Measurements from ENCODE around the gene GAST. TPM values are rescaled to one million over a fixed set of nuclear protein-coding genes. Genes with fewer than 3 reads are reported as not detected.
"Not testable (repeated sequence)": the region's sequence is repeated elsewhere in the genome, so short reads cannot be mapped to it uniquely, and the experiment has no call there.

The GAST gene
- total and polyA plus RNA-seq, 11 donors: not detected

DNA sequence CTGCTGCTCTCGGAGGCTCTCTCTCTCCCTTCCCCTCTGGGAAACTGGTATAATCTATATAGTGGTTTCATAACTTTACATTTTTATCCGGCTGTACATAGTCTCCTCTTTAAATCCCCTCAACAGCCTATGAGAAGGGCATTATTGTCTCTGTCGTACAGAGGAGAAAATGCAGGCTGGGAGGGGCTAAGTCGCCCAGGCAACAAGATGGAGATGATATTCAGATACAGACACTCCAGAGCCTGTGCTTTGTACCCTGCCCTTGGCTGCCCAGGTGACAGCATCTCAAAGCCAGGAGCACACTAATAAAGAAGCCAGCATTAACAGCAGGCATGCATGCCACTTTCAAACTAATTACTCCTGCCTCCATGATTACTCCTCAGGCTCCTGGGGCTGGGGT is 28.1 kb upstream of the GAST start:
- Histone ChIP-seq H3K4me3 (no peak overlapping the region), H3K27me3 (no peaks in the 10 kb centered on the region), H3K36me3 (no peaks in the 10 kb centered on the region), H3K27ac (no peak overlapping the region), H3K9me3 (no peaks in the 10 kb centered on the region), H3K4me1 (peaks cover 0 to 19% (median 7%) of the 10 kb centered on the region in 12 donors)
- intact Hi-C loops (cut with DNase I): no loop called here
- ATAC-seq: no peak
- no peak for DNase-seq
- TF ChIP-seq, protein P1, sequence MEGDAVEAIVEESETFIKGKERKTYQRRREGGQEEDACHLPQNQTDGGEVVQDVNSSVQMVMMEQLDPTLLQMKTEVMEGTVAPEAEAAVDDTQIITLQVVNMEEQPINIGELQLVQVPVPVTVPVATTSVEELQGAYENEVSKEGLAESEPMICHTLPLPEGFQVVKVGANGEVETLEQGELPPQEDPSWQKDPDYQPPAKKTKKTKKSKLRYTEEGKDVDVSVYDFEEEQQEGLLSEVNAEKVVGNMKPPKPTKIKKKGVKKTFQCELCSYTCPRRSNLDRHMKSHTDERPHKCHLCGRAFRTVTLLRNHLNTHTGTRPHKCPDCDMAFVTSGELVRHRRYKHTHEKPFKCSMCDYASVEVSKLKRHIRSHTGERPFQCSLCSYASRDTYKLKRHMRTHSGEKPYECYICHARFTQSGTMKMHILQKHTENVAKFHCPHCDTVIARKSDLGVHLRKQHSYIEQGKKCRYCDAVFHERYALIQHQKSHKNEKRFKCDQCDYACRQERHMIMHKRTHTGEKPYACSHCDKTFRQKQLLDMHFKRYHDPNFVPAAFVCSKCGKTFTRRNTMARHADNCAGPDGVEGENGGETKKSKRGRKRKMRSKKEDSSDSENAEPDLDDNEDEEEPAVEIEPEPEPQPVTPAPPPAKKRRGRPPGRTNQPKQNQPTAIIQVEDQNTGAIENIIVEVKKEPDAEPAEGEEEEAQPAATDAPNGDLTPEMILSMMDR (IDR thresholded peaks at IDR 0.05): no peak
- no peak for TF ChIP-seq POLR2A (IDR thresholded peaks at IDR 0.05)
- 64 to 66% (median 65%) methylated on average over 4 of the region's 4 CpGs for WGBS, 4 donors

DNA sequence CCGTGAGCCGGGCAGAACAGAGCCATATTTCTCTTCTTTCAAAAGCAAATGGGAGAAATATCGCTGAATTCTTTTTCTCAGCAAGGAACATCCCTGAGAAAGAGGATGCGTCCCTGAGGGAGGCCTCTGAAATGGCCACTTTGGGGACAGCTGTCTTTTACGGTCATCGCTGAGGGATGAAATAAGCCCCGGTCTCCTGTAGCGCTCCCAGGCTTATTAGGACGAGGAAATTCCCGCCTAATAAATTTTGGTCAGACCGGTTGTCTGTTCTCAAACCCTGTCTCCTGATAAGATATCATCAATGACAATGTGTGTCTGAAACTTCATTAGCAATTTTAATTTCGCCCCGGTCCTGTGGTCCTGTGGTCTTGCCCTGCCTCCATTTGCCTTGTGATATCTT is 26.4 kb upstream of the GAST start:
- ATAC-seq; intact Hi-C loops (cut with DNase I); H3K9me3 ChIP-seq; H3K27ac ChIP-seq; H3K27me3 ChIP-seq; H3K4me3 ChIP-seq: not testable (repeated sequence)
- peaks cover 0 to 15% (median 14%) of the 10 kb centered on the region in 9 donors for H3K36me3 ChIP-seq
- 91 to 94% (median 94%) methylated on average over 13 of the region's 13 CpGs for WGBS, 4 donors
- DNase-seq: peak in 1 of 5 donors; percentile 8
- peaks cover 8 to 22% (median 17%) of the 10 kb centered on the region in 12 donors for H3K4me1 ChIP-seq

DNA sequence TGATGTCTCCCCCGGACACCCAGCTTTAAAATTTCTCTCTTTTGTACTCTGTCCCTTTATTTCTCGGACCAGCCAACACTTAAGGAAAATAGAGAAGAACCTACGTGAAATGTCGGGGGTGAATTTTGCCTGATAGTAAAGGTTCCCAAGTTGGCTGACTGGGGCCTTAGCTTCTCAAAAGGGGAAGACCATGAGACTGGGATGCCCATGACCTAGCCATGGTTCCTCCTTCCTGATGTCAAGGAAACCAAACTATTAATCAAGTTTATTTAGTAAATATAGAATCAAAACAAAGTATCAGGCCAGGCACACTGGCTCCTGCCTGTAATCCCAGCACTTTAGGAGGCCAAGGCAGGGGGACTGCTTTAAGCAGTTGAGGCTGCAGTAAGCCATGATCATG is 25.9 kb upstream of the GAST start:
- H3K27ac ChIP-seq: no peak overlapping the region
- 90 to 93% (median 92%) methylated on average over 4 of the region's 4 CpGs for WGBS, 4 donors
- no peak for TF ChIP-seq POLR2A (IDR thresholded peaks at IDR 0.05)
- TF ChIP-seq, protein P1 (IDR thresholded peaks at IDR 0.05): no peak
- H3K4me3 ChIP-seq: no peak overlapping the region
- no peaks in the 10 kb centered on the region for H3K9me3 ChIP-seq
- ATAC-seq (no peak), DNase-seq (peak in 1 of 5 donors; percentile 20)
- H3K27me3 ChIP-seq: no peaks in the 10 kb centered on the region
- intact Hi-C loops (cut with DNase I): no loop called here
- peaks cover 0 to 20% (median 19%) of the 10 kb centered on the region in 9 donors for H3K36me3 ChIP-seq
- H3K4me1 ChIP-seq: peaks cover 11 to 27% (median 22%) of the 10 kb centered on the region in 12 donors

DNA sequence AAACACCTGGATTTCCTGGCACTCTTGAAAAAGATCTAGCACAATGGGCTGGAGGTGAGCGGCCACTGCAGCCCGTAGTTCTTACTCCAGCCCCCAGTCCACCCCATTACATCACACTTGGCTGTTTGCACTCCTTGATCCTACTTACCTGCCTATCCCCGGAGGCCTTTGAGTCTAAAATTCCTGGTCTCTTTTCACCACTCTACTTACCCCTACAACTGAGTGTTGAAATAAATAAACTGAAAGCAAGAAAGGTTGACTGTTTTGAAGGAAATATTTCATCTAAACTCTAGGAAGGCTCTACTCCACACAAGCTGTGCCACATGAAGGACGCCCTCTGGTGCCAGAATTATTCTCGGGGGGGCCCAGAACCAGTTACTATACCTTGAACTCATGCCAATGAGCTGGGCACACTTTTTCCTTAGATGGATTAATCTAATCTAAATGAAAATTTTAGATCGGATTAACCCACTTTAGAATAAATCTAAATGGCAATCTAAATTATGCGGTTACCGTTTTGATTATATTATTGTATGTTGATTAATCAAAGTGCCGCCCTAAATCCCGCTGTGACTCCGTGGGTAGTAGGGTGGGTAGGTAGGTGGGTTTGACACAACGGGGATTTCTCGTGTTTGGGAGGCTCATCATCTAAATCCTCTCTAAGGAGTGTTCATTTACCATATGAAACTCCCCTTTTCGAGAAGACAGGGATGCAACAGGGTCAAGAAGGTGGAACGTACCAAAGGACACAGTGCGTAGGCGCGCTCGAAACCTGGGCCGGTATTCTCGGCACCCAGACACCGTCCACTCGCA is 24.1 kb upstream of the GAST start:
- H3K36me3 ChIP-seq: peaks cover 0 to 38% (median 36%) of the 10 kb centered on the region in 9 donors
- H3K27ac ChIP-seq: peak overlapping the region; percentile 12 to 100 (median 100)
- intact Hi-C loops (cut with DNase I): no loop called here
- ATAC-seq (no peak), DNase-seq (peak in 4 of 5 donors; percentile 49 to 73 (median 66))
- WGBS, 4 donors: 7 to 9% (median 8%) methylated on average over 23 of the region's 23 CpGs
- H3K9me3 ChIP-seq: no peaks in the 10 kb centered on the region
- peaks cover 11 to 38% (median 32%) of the 10 kb centered on the region in 12 donors for H3K4me1 ChIP-seq
- no peak for TF ChIP-seq POLR2A (IDR thresholded peaks at IDR 0.05)
- TF ChIP-seq, protein P1 (IDR thresholded peaks at IDR 0.05): peak in 7 of 12 donors; percentile 13 to 46 (median 20)
- H3K4me3 ChIP-seq: peak overlapping the region; percentile 56 to 99 (median 87)
- no peaks in the 10 kb centered on the region for H3K27me3 ChIP-seq
